ENCODE measurements around the gene TGIF1.
"Not testable (repeated sequence)": the region's sequence is repeated elsewhere in the genome, so short reads cannot be mapped to it uniquely, and the experiment has no call there.

The TGIF1 gene

DNA sequence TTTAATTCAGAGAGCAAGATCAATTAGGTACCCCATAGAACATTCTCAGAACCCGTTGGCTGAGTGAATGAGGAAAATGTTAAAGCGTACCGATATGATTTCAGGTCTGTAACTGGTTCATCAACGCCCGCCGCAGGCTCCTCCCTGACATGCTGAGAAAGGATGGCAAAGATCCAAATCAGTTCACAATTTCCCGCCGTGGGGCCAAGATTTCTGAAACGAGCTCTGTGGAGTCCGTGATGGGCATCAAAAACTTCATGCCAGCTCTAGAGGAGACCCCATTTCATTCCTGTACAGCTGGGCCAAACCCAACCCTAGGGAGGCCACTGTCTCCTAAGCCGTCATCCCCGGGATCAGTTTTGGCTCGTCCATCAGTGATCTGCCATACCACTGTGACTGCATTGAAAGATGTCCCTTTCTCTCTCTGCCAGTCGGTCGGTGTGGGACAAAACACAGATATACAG lies 7.3 kb downstream of the TGIF1 start:
- DNase-seq, result no peak

DNA sequence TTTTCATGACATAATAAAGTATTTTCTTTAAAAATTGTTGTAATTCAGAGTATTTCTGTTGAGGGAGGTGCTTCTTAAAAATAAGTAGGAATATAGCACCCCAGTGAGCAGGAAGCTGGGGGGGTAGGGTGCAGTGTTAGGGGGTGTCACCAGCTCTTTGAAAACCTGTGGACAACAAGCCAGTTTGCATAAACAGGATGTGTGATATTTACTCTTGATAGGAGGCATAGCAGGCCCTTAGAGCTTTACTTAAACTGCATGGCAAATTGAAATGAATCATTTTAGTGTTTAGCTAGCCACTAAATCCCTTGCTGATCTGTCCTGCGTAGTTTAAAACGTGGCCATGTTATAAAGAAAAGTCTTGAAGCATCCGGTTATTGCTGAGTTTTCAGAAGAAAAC lies 8.4 kb downstream of the TGIF1 start:
- no peak for DNase-seq

DNA sequence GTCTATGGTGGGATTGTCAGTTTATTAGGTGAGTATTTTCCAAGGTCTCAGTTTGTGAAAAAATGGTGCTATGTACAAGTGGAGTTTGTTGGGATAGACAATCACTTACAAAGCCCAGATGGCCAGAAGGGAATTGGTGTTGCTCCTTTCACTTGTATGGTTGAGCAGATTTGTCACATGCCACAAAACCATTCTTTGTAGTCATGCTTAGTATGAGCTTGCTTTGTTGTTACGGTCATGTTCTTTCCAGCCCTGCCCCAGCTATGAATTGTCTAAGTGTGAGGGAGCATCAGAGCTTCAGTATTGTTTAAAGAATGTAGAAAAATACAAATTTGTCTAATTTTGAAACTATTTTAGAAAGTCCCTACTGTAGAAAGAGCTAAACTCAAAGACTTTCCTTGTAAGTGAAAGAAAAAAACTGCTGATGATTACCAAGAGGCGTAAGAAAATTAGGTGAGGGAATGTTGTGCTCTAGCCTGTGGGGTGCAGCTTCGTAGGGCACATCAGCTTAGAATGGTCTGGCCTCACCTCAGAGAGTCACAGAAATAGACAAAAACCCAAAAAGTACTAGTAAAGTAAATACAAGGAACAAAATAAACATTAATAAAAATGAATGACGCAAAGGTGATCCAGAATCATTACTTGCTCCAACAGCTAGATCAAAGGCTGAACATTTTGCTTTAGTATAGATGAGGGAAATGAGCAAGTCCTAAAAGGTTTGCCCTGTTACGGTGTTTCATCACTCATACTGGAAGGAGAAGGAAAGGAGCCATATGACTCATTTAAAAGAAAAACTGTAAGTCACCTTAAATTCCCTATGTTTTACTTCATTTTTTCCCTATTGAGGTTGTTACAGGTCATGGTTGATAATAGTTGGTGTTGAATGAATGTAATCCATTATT lies 9.2 kb downstream of the TGIF1 start:
- no peak for DNase-seq

DNA sequence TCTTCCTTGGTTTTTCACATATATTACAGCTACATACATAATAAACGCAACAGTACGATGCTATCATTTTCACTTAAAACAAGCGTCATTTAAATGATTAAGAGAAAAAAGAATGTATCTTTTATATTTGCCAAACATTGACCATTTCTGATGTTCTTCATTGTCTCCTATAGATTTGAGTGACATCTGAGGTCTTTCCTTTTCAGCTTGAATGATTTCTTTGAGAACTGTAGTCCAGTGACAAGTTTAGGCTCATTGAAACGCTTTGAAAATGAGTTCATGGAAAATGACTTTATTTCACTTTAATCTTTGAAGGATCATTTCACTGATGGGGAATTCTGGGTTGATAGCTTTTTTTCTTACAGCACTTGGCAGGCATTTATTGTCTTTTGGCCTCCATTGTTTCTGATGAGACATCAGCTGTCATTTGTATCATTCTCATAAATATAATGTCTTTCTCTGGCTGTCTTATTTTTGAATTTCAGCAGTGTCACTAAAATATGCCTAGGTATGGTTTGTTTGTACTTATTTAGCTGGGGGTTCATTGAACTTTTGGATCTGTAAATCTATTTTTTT lies 10.9 kb downstream of the TGIF1 start:
- DNase-seq, result no peak

DNA sequence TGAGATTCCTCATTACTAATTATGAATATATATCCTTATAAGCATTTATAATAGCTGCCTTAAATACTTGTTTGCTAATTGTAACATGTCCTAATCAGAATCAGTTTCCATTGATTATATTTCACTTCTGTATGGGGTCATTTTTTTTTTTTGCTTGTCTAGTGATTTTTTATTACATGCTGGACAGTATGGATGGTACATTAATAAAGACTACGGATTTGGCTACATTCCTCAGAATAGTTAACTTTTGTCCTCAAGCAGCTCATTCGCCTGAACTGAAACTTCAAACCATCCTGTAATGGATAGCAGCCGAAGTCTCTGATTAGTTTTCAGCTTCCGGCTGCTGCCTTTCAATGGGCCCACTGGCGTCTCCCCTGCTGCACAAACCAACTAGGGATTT lies 11.7 kb downstream of the TGIF1 start:
- no peak for DNase-seq

DNA sequence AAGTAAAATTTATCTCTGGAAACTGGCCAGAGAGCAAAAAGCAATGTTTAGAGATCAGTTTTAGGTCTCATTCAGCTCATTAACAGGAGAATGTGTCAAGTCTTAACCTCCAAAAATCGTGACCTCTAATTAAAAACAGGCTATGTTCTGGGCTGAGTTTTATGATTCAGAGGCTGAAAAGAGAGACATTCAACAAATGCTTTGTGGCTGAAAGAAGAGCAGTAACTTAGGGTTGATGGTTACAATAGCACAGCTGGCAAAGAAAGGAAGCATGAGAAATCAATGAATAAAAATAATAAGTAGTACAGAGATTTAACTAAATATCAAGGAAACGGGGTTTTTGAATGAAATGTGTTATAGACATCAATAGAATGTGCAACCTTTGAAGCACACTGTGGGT lies 13.1 kb downstream of the TGIF1 start:
- no peak for DNase-seq

DNA sequence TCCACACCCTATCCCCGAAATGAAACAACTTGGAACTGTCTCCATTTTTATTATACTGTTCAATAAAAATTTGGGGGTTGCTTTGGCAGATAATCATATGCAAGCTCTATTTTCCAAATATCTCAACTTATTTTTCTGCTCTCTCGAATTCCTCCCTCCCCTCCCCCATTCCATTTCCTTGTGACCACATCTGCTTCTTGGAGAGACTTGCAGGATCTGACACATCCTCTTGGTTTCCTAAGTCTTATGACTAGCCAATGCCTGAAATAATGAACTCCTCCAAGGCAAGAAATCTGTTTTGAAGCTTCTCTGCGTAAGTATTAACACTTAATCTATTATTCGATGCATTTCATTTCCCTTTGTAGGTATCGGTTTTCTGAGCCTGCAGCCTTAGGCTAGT lies 16.1 kb downstream of the TGIF1 start:
- DNase-seq, result no peak

DNA sequence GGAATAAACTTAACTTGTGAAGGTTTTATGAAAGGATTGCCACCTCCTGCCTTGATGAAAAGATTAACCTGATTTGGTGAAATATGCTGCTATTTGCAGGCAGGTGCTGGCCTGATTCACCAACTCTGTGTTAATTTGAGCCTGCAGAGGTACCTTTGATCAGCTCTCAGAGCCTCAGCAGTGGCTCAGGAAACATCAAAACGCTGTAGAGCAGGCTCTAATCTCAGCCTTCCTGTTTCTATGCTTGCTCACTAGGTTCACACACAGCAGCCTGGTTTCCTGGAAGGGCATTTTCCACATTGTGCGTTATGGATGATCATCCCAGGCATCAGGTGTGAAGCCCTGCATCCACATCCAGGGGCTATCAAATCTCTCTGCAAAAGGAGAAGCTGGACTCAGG lies 16.9 kb downstream of the TGIF1 start:
- DNase-seq, result no peak

DNA sequence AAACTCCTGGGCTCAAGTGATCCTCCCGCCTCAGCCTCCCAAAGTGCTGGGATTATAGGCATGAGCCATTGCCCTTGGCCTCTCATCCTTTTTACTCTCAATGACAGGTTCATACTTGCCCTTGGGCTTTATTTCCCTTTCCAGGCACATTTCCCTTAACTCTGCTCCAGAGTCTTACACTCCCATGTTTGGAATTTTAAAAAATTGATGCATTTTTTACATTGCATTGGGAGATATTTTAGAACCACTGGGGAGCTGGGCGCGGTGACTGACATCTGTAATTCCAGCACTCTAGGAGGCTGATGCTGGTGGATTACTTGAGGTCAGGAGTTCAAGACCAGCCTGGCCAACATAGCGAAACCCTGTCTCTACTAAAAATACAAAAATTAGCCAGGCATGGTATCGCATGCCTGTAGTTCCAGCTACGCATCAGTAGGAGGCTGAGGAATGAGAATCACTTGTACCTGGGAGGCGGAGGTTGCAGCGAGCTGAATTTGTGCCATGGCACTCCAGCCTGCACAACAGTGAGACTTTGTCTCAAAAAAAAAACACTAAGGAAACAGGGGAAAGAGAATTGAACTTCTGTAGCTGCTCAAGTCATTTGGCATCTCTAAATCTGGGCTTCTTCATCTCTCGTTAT lies 18.2 kb downstream of the TGIF1 start:
- no peak for DNase-seq

DNA sequence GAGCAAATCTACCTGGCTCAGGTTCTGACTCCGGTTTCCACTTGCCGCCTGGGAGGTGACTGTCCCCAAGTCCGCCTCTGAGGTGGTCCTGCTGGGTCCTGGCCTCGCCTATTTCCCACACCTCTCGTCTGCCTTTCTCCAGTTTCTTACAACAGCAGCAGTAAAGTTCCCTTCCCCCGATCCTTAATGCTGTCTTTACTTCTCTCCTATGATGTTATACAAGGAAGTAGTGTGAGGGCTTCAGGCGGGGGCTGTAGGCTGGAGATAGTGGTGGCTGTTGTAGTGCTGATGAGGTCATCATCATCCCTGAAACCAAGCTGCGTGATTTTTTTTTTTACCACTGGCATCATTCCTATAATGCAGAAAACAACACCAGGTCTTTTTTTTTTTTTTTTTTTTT lies 18.9 kb downstream of the TGIF1 start:
- DNase-seq, result no peak

DNA sequence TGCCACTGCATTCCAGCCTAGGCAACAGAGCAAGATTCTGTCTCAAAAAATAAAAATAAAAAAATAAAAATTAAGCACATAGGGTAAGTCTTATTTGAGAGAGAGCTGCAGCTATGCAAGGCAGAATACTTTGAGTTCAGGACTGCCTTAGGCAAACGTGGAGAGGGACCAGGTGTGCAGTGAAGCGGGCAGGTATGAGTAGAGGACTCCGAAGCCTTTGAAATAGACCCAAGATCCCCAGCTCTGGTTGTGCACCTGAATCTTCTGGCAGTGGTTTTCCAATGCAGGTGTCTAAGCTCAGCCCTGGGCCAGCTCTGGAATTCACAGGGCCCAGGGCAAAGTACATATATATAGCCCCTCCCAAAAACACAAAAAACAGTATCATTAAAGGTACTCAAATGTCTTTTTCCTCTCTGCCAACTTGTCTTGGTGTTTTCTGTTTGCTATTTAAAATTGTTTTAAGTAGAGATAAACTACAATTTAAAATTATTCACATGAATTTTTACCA lies 21.2 kb downstream of the TGIF1 start:
- DNase-seq, result no peak

DNA sequence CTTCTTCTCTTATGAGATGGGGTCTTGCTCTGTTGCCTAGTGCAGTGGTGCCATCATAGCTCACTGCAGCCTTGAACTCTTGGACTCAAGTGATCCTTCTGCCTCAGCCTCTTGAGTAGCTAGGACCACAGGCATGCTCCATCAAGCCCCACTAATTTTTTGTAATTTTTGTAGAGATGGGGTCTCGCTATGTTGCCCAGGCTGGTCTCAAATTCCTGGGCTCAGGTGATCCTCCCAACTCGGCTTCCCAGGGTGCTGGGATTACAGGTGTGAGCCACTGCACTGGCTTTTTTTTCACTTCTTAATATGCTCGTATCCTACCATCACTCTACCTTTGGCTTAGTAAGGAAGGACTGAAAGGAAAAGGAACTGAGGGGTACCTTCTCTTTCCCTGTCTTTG lies 22.1 kb downstream of the TGIF1 start:
- not testable (repeated sequence) for DNase-seq

DNA sequence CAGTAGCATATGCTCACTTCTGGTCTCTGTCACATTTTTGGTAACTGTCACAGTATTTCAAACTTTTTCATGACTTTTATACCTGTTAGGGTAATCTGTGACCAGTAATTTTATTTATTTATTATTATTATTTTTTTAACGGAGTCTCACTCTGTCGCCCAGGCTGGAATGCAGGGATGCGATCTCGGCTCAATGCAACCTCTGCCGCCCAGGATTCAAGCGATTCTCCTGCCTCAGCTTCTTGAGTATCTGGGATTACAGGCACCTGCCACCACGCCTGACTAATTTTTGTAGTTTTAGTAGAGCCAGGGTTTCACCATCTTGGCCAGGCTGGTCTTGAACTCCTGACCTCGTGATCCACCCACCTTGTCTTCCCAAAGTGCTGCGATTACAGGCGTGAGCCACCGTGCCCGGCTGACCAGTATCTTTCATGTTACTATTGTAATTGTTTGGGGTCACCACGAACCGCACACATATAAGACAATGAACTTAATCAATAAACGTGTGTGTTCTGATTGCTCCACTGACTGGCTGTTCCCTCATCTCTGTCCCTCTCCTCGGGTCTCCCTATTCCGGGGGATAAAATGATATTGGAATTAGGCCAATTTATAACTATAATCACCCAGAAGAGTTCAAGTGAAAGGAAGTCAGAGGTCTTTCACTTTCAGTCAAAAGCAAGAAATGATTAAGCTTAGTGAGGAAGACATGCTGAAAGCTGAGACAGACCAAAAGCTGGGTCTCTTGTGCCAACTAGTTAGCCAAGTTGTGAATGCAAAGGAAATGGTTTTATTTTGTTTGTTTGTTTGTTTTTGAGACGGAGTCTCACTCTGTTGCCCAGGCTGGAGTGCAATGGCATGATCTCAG lies 22.9 kb downstream of the TGIF1 start:
- no peak for DNase-seq

DNA sequence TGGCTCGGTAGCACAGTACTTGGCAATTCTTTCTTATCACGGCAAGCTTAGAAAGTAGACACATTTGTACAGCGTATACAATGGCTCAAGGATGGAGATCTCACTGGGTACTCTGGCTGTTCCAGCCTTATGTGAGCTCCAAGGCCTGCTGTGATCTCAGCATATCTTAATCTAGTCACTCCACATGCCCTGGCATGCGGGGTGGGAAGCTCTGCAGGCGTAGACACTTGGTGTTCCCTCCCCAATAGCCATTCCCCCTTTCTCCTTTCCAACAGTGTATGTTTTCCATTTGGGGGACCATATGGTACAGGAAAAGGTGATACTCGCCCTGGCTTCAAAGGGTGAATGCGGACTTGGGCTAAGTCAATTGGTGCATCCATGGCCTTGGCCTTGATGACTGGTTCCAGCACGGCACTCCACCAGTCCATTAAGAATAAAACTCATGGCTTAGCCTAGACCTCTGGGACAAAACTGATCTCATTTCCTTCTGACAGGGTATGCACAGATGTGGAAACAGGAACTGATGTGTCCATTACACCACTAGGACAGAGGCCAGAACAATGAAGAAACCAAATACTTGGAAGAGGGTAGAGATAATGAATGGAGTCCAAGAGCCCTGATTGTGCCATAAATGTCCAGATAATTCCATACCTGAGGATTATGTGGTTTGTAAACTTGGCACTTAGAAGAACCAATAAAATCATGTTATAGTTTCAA lies 28.4 kb downstream of the TGIF1 start:
- DNase-seq, result no peak

DNA sequence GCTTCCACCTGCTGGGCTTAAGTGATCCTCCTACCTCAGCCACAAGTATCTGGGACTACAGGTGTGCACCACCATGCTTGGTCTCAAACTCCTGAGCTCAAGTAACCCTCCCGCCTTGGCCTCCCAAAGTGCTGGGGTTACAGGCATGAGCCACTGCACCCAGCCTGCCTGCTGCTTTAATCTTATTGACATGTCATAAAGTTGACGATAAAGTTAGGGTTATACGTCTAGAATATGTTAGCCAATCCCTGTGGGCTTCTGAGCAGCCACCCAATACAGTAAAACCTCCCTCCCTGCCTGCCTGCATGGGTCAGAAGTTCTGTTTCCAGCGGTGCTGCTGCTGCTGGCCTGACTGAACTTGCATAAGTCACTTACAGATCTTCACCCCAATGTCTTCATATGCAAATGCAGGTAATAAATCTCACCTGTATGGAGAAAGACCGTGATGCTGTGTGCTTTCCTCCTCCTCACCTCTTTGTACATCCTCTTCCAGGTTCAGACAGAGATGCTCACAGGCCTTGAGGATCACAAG lies 30.1 kb downstream of the TGIF1 start:
- no peak for DNase-seq

DNA sequence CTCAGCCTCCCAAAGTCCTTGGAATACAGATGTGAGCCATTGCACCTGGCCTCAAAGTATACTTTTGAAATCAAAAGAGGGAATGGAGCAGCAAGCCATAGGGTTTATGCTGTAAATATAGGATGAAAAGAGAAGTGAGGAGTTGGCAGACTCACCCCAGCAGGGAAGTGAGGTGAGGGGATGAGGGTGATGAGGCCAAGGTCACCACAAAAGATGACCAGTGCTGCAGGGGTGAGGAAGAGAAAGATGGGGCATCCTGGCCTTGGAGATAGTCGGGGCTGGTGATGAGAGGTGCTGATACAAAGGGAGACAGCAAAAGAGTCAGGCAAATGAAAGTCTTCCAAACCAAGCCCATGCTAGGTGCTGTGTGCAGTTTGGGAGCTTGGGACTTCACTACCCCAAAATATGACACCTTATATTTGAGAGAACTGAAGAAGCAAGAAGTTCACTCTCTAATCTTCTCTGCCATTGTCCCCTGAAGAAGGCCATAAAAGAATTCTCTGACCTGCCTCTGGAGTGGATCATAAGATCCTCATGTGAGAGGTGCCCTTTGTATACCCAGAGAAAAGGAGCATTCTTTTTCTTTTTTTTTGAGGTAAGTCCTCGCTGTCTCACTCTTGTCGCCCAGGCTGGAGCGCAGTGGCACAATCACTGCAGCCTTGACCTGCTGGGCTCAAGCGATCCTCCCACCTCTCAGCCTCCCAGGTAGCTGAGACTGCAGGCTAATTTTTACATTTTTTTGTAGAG lies 31.0 kb downstream of the TGIF1 start:
- DNase-seq, result no peak

DNA sequence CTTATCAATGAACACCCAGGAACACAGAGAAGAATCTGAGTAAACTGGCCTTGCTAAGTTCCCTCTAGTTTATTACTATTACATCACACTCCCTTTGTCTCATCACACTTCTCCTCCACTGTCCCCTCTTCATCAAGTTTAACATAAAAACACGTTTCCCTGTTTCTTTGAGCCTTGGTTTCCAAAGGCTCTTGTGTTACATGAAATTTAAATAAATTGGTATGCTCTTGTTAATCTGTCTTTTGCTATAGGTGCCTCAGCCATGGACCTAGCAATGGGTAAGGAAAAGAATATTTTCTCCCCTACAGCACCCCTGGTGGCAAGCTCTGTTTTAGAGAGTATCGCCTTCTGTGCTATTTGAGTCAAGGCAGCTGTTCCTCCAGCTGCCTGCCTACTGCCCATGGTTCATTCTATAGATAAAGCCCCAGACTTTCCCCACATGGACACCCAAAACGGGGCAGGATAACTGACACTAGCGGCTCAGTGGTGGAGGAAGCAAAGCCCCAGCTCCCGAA lies 31.8 kb downstream of the TGIF1 start:
- DNase-seq, result peak; percentile 41

DNA sequence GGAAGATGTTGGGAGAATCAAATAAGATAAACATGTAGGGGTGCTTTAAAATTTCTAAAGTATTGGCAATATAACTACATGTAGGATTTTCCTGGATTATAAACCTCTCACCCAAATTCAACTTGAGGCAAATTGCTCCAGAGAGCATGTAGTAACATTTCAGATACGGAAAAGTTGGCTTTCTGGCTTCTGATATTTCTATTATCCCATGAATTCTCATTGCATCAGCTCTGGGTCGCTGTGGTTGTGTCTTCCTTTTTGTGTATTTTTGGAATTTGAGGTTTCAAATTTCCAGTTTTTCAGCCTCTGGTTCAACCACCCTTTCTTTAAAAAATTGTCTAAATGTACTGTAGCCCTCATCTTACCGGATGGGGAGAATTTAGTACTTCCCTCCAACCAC lies 32.3 kb downstream of the TGIF1 start:
- DNase-seq, result no peak

DNA sequence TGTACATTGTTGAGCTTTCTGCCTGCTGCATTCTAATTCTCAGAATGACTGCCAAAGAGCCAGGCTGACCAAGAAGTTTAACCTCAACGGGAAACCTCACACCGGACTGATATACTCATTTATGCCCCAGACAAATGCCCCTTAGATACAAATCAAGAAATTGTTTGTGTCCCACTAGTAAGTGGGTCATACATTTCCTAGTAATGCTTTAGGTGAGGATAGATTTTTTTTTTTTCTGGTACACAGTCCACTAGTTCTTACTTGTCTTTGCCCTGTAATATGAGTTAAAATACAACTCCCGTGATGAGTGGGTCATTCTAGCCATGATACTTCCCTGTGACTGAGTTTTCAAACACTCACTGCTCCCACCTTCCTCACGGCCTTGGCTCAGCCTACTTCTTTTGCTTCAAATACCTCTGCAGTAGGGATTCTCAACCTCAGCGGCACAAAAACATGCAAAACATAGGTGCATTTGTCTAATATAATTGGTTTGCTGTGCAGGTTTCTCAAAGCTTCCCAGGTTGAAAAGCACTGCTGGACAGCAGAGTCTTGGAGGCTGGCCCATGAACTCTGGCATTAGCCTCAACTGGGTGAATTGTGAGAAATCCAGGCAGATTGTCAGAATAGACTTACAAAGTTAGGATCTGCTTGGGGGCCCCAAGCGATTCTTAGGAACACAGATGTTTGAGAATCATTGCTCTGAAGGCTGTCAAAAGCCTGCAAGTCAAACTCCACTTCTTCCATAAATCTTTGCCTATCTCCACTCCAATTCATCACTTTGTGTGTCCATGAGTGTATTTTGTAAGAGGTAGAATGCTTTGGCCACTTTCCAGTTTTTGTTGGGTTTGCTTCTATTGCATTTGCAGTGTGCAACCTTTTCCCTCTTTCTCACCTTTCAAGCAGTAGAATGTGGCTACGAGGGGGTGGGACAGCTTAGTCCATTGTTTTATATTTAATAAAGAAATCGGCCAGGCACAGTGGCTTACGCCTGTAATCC lies 35.5 kb downstream of the TGIF1 start:
- DNase-seq, result no peak

DNA sequence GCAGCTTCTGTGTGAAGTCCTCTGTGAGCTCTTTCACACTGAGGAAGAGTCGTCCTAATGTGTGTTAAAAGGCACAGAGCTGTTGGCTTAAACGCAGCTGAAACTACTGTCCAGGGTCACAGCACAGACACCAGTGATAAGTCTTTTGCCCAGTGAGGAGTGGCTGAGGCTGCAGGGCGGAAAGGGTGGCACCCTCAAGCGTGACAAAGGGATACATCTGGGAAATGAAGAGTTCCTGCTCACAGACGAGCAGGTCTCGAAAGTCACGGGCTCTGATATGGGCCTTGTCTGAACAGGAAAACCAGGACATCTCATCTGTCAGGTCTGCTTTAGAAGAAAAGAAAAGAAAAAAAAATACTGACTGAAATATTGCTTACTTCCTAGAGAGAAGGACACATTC lies 36.5 kb downstream of the TGIF1 start:
- no peak for DNase-seq

Data from NCI-H1694 (cell line).